Stimulated activated CD8-positive, alpha-beta memory T cell treated with anti-CD3 and anti-CD28 coated beads, Interleukin-4, amount 100 ng/mL, for 48 hours (primary cell): ENCODE measurements around the gene PACSIN2.
"Not testable (repeated sequence)": the region's sequence is repeated elsewhere in the genome, so short reads cannot be mapped to it uniquely, and the experiment has no call there.

Experiments used
- DNase-seq: peaks from one replicate; pipeline ENCODE4 v3.0.0-alpha.2; 2020

Gene PACSIN2

GRCh38 chr22:42963231-42963595, 51.7 kb downstream of the PACSIN2 start:
- DNase-seq, result no peak

- no peak for DNase-seq
Observed at GRCh38 chr22:42962295-42963230, 52.4 kb downstream of the PACSIN2 start.

DNA sequence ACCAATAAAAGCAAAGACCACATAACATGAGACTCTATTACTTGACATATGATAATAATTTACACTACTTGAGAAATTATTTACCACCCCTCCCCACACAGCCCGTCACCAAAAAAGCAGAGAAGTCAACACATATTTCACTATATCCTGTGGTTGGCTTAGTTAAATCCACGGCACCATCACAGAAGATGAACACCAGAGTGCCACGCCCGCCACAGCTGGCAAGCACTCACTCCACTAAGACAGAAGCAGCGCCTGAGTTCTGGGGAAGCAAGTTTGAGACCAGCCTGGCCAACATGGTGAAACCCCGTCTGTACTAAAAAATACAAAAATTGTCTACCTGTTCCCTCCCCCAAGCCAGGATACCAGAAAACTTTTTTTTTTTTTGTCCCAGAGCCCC, 53.1 kb downstream of the PACSIN2 start:
- DNase-seq, result no peak

DNA sequence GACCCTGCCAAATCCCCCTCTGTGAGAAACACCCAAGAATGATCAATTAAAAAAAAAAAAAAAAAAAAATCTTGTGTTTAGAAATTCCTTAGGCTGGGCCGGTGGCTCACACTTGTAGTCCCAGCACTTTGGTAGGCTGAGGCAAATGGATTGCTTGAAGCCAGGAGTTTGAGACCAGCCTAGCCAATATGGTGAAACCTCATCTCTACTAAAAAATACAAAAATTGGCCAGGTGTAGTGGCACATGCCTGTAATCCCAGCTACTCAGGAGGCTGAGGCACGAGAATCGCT, 53.6 kb downstream of the PACSIN2 start:
- DNase-seq, result not testable (repeated sequence)

- no peak for DNase-seq
Observed at GRCh38 chr22:42960531-42961399, 54.2 kb downstream of the PACSIN2 start.

DNA sequence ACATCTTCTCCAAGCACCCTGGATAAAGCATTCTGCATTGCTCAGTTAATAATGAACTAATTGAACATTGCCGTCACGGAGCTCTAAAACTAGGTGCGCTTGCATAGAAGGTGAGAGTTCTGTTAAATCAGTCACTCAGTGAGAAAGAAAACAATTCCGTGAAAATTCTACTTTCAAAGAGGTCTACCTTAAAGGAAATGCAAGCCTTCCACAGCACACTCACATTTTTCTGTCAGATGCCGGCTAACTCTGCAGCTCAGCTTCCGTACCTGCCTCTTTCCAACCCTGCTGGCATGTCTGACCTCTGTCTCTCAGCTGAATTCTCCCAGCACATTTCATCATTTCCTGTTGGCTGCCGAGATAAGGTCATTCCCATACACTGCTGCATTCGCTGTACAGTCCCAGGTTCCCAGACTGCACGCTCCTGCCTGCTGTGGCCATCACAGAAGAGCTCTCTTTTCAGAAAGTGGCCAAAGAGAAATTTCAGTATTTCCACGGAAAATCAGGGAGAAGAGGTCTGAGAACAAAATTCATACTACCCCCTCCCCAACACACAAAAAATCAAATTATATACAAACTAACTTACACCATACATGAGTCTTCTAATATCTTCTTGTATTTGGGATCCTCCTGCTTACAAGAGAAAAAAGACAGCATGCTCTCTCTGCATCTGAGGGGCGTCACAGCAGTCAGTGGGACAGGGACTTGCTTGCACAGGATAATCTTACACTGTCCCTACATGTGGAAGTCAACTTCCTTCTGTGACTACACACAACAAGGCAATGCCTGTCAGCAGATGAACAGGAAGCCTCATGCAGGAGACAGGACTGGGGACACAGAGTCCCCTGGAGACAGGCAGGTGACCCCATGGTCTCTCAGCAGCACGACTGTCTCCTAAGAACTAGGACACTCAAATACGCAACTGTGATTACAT, 55.1 kb downstream of the PACSIN2 start:
- no peak for DNase-seq

- DNase-seq, result no peak
Observed at GRCh38 chr22:42958937-42959336, 56.0 kb downstream of the PACSIN2 start.

- DNase-seq, result no peak
Observed at GRCh38 chr22:42957958-42958357, 57.0 kb downstream of the PACSIN2 start.

DNA sequence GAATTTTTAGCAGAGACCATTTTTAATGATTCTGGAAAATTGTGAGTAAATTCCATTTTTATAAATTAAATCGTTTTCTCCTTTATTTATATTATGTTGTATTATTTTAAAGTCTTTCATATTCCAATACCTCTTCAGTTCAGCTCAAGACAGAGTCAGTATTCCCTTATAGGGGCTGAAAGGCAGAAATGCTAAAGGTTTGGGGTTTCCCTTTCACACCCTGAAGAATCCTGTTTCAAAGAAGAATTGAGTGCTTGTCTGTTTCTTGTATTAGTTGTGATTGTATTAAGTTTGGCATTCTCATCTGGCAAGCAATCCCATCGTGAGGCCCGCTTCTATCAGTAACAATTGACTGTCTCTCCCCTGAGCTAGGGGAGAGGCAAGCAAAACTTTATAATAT, 57.4 kb downstream of the PACSIN2 start:
- no peak for DNase-seq

GRCh38 chr22:42955848-42956247, 59.1 kb downstream of the PACSIN2 start:
- no peak for DNase-seq

- no peak for DNase-seq
Observed at GRCh38 chr22:42955087-42955635, 59.8 kb downstream of the PACSIN2 start.

- not testable (repeated sequence) for DNase-seq
Observed at GRCh38 chr22:42953751-42954150, 61.2 kb downstream of the PACSIN2 start.

GRCh38 chr22:42951093-42951710, 63.7 kb downstream of the PACSIN2 start:
- no peak for DNase-seq

DNA sequence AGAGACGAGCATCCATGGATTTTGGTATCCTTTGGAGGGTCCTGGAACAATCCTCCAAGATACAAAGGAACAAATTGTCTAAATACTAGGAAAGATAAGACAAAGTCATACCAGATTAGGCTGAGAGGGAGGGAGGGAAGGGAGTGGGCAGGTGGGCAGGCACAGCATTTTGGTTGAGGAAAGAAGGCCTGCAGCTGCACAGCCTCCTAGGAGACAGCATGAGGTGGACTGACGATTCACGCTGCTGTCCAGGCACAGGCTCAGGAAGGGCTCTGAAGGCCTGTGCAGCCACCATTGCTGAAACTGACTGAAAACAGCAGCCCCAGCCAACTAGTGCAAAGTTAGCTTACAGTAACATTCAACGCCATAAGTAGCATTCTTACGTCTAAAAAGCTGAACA, 64.7 kb downstream of the PACSIN2 start:
- no peak for DNase-seq

DNA sequence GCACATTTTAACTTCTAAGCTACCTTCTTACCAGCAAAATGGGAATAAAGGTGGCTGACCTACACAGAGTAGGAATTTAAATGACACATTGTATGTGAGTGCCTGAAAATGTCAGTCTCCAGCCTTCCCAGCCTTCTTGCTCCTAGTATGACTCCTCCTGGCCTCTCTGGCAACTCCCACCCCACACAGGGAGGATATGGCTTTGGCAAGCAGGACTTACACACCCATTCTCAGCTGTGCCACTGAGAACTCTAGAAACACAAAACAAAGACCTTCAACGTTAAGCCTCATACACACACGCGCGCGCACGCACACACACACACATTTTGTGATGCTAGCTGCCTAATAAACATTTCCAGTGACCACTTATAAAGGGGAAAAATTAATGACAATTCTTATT, 65.8 kb downstream of the PACSIN2 start:
- DNase-seq, result no peak

DNA sequence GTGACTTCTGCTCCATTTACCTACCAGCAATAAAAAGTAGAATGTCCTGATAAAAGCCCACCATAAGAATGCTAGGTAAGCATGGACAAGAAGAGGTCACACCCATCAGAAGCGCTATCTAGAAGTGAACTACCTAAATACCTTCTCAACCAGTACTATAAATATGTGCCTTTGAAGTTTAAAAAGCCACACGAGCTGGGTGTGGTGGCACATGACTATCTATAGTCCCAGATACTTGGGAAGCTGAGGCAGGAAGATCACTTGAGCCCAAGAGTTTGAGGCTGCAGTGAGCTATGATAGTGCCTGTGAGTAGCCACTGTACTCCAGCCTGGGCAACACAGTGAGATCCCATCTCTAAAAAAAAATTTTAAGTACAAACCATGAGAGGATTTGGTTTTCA, 66.7 kb downstream of the PACSIN2 start:
- no peak for DNase-seq

DNA sequence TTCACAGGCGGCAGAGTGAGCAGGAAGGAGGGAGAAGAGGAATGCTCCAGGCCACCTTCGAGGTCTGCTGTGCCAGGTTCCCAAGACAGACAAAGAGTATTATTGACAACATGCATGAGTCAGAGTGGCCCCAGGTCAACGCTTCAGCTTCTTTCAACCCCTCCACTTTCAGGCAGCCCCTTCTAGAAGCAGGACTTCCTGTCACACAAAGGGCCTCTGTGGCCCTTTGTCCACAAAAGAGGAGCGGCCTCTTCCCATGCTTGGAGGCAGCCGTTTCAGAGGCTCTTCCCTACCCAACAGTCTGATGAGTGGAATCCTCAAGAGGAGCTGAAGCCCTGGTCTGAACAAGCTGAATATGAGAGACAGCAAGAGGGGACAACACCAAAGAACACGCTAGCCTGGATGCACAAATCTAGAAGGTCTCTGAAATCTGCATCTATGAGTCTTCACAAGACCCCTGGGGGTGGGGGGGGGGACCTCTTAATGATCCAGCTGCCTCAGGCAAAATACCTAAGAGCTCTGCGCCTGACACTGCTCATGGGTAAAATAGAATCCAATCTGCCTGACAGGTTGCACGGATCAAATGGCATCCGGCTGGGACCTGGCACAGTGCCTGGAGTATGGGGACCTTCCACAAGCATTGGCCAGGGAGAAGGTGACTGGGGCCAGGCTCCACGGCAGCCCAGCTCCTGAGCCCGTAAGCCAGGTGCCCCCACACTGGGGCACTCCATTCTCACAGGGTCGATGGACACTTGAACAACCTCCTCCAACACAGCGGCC, 67.5 kb downstream of the PACSIN2 start:
- no peak for DNase-seq

DNA sequence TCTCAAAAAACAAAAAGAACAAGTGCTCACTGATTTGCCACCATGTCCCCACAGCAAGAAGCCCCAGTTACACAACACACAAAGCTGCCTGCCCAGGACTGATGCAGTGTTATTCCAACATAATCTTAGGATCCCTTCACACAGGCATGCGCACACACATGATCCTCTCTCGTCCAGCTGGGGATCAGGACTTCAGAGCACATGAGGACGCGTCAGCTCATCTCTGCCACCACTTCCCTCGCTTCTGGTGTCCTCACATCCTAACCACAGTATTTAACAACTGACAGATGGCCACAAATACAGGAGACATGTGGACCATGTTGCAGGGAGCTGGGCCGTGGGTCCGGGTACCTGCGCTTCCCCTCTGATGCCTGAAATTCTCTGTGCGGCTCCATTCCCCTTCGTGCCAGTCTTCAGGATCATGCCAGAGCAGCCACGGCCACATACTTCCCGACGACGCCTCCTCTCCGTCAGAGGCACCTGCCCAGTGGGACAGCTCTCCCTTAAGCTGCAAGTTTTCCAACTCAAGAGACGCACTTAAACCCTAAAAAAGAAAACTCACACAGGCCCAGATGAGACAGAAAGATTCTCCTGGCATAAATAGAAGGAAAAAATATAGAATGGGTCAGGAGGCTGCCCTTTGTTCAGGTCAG, 68.3 kb downstream of the PACSIN2 start:
- no peak for DNase-seq

DNA sequence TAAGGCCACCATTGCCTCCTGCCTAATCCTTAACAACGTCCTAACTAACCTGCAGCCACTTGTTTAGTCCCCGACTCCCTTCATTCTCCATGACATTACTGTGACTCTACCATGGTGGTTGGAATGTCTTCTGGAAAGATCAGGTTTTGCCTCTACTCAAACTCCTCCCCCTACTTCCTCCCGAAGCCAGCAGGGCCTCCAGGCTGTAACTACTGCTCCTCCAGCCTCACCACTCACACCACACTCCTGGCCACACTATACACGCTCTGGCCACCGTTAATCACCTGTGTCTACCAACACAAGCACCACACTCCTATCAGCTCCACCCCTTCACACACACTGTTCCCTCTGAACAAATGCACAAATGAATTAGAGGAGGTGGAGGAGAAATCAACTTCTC, 69.2 kb downstream of the PACSIN2 start:
- no peak for DNase-seq

- DNase-seq, result no peak
Observed at GRCh38 chr22:42945027-42945426, 69.9 kb downstream of the PACSIN2 start.

- no peak for DNase-seq
Observed at GRCh38 chr22:42944409-42944808, 70.5 kb downstream of the PACSIN2 start.
